ENCODE results near the gene PRDM16.

The PRDM16 gene

DNA sequence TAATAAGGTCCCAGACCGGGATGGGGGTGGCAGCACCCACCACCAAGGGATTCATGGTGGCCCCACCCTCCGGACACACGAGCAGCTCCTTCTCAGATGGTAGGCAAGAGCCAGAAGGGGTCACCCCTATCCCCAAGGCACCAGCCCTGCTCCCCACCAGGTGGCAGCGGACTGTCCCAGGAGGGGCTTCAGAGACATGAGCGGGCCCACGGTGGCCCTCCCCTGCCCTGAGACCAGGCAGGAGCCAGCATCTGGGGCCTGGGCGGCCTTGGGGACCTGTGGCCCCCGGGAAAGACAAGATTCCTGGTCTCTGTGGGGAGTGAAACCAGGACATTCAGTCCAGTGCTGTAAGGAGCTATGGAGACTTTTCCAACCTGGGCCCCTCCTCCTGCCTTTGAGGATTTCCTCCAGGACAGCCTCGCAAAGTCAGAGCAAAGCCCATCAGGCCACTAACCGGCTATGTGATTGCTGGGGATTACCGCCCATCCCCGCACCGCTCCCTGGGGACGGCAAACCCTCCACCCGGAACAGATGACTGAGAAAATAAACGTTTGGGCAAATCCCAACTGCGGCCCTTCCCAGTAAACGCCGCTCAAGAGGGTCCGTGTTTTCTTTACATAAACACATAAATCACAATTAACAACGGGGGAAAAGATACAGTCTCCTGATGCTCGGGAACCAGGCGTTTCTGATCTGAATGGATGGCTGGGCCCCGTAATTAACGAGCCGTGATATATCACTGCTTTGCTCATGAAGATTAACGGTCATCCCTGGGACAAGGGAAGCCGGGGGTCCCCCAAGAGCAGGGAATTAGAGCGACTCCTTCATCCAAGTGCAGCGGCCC lies 334.6 kb downstream of the PRDM16 start:
- Histone ChIP-seq H3K79me2 (ENCODE audit: low read length) (no peaks in the 10 kb centered on the region), H3K36me3 (replicated peaks; ENCODE audit: insufficient read depth, low read length) (no peaks in the 10 kb centered on the region), H3K9ac (ENCODE audit: low read length) (no peak overlapping the region), H3K9me3 (replicated peaks; ENCODE audit: insufficient read depth, low read length) (no peaks in the 10 kb centered on the region), H3K4me1 (ENCODE audit: low read length) (no peaks in the 10 kb centered on the region), H2AFZ (ENCODE audit: low read length) (no peak overlapping the region), H3K4me2 (ENCODE audit: low read depth, low read length) (no peak overlapping the region), H3F3A (ENCODE audit: insufficient read depth, low read length) (no peaks in the 10 kb centered on the region), H3K4me3 (ENCODE audit: low read length) (no peak overlapping the region), H3K27ac (ENCODE audit: low read length) (no peak overlapping the region), H3K27me3 (replicated peaks; ENCODE audit: insufficient read depth, low read length) (peaks cover 93% of the 10 kb centered on the region), H4K20me1 (ENCODE audit: insufficient read depth, low read length) (no peaks in the 10 kb centered on the region), H3K9me2 (replicated peaks; ENCODE audit: insufficient read depth, low read length) (no peaks in the 10 kb centered on the region)
- no peak for DNase-seq
- TF ChIP-seq EZH2 (optimal IDR thresholded peaks at IDR 0.05; ENCODE audit: low read depth, low read length) (no peak), EZH2phosphoT487 (IDR thresholded peaks at IDR 0.05; ENCODE audit: low read length) (no peak)
- TF ChIP-seq, protein P1, sequence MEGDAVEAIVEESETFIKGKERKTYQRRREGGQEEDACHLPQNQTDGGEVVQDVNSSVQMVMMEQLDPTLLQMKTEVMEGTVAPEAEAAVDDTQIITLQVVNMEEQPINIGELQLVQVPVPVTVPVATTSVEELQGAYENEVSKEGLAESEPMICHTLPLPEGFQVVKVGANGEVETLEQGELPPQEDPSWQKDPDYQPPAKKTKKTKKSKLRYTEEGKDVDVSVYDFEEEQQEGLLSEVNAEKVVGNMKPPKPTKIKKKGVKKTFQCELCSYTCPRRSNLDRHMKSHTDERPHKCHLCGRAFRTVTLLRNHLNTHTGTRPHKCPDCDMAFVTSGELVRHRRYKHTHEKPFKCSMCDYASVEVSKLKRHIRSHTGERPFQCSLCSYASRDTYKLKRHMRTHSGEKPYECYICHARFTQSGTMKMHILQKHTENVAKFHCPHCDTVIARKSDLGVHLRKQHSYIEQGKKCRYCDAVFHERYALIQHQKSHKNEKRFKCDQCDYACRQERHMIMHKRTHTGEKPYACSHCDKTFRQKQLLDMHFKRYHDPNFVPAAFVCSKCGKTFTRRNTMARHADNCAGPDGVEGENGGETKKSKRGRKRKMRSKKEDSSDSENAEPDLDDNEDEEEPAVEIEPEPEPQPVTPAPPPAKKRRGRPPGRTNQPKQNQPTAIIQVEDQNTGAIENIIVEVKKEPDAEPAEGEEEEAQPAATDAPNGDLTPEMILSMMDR (IDR thresholded peaks at IDR 0.05; ENCODE audit: low read length) = no peak

DNA sequence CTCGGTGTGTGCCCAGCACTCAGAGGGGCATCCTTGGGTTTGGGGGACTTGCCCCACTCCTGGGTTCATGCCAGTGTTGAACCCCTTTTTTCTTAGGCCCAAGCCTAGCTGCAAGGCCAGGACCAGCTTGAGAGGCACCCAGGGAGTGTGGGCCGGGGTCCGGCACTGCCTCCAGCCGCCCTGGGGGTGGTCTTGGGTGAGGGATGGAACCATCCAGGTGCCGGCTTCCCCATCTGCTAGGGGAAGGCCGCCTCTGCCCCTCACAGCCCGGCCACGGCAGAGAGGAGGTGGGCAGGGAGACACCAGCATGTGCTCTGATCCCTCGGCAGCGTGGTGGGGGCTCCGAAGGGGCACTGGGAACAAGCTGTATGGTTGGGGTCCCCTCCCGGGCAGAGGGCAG lies 335.3 kb downstream of the PRDM16 start:
- H3K27me3 ChIP-seq (replicated peaks; ENCODE audit: insufficient read depth, low read length) = peaks cover 86% of the 10 kb centered on the region
- H3F3A ChIP-seq (ENCODE audit: insufficient read depth, low read length) = no peaks in the 10 kb centered on the region
- H3K79me2 ChIP-seq (ENCODE audit: low read length) = no peaks in the 10 kb centered on the region
- no peak overlapping the region for H3K4me2 ChIP-seq (ENCODE audit: low read depth, low read length)
- H3K4me3 ChIP-seq (ENCODE audit: low read length) = no peak overlapping the region
- no peak for TF ChIP-seq EZH2phosphoT487 (IDR thresholded peaks at IDR 0.05; ENCODE audit: low read length)
- TF ChIP-seq EZH2 (optimal IDR thresholded peaks at IDR 0.05; ENCODE audit: low read depth, low read length) = no peak
- TF ChIP-seq, protein P1 (IDR thresholded peaks at IDR 0.05; ENCODE audit: low read length) = no peak
- H4K20me1 ChIP-seq (ENCODE audit: insufficient read depth, low read length) = no peaks in the 10 kb centered on the region
- no peaks in the 10 kb centered on the region for H3K36me3 ChIP-seq (replicated peaks; ENCODE audit: insufficient read depth, low read length)
- H3K9me3 ChIP-seq (replicated peaks; ENCODE audit: insufficient read depth, low read length) = no peaks in the 10 kb centered on the region
- no peak overlapping the region for H3K9ac ChIP-seq (ENCODE audit: low read length)
- H3K4me1 ChIP-seq (ENCODE audit: low read length) = no peaks in the 10 kb centered on the region
- no peaks in the 10 kb centered on the region for H3K9me2 ChIP-seq (replicated peaks; ENCODE audit: insufficient read depth, low read length)
- no peak overlapping the region for H3K27ac ChIP-seq (ENCODE audit: low read length)
- no peak overlapping the region for H2AFZ ChIP-seq (ENCODE audit: low read length)
- DNase-seq = no peak

DNA sequence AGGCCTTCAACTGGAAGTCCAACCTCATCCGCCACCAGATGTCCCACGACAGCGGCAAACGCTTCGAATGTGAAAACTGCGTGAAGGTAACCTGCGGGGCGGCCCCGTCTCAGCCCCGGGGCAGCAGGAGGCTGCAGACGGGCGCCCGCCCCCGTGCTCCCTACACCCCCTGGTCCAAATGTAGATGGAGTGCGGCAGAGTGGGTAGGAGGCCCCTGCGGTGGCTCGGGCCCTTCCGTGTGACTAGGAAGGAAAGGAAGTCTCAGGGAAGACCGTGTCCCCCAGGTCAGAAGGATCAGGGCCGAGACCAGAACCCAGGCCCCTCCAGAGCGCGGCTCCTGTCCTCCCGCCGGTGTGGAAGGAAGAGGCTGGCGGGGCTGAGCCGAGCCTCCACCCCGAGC lies 335.8 kb downstream of the PRDM16 start:
- no peaks in the 10 kb centered on the region for H3K79me2 ChIP-seq (ENCODE audit: low read length)
- no peak overlapping the region for H3K4me3 ChIP-seq (ENCODE audit: low read length)
- H3K9me3 ChIP-seq (replicated peaks; ENCODE audit: insufficient read depth, low read length) = no peaks in the 10 kb centered on the region
- no peak for DNase-seq
- no peaks in the 10 kb centered on the region for H4K20me1 ChIP-seq (ENCODE audit: insufficient read depth, low read length)
- TF ChIP-seq, protein P1 (IDR thresholded peaks at IDR 0.05; ENCODE audit: low read length) = no peak
- no peak for TF ChIP-seq EZH2 (optimal IDR thresholded peaks at IDR 0.05; ENCODE audit: low read depth, low read length)
- TF ChIP-seq EZH2phosphoT487 (IDR thresholded peaks at IDR 0.05; ENCODE audit: low read length) = no peak
- no peak overlapping the region for H3K9ac ChIP-seq (ENCODE audit: low read length)
- H3F3A ChIP-seq (ENCODE audit: insufficient read depth, low read length) = no peaks in the 10 kb centered on the region
- H3K27ac ChIP-seq (ENCODE audit: low read length) = no peak overlapping the region
- no peak overlapping the region for H3K4me2 ChIP-seq (ENCODE audit: low read depth, low read length)
- H3K27me3 ChIP-seq (replicated peaks; ENCODE audit: insufficient read depth, low read length) = peaks cover 81% of the 10 kb centered on the region
- no peak overlapping the region for H2AFZ ChIP-seq (ENCODE audit: low read length)
- H3K36me3 ChIP-seq (replicated peaks; ENCODE audit: insufficient read depth, low read length) = no peaks in the 10 kb centered on the region
- H3K4me1 ChIP-seq (ENCODE audit: low read length) = no peaks in the 10 kb centered on the region
- no peaks in the 10 kb centered on the region for H3K9me2 ChIP-seq (replicated peaks; ENCODE audit: insufficient read depth, low read length)
